GM11168 (cell line): Measurements from ENCODE around the gene PLCL2.

ENCODE experiments used
- in situ Hi-C: fragments of 300-500 bp; cut with MboI; formaldehyde crosslinking; loops from one replicate; pipeline ENCODE4 v1.12.0; 2022; ENCODE audit warnings: low sequenced_read_pairs; ENCODE audit not compliant: unreplicated experiment

Gene PLCL2

GRCh38 chr3:17132286-17133115 is 247.7 kb downstream of the PLCL2 start:
- in situ Hi-C loops, result no loop called here

- in situ Hi-C loops, result no loop called here
These were observed 249.1 kb downstream of the PLCL2 start for GRCh38 chr3:17133632-17134545.

DNA sequence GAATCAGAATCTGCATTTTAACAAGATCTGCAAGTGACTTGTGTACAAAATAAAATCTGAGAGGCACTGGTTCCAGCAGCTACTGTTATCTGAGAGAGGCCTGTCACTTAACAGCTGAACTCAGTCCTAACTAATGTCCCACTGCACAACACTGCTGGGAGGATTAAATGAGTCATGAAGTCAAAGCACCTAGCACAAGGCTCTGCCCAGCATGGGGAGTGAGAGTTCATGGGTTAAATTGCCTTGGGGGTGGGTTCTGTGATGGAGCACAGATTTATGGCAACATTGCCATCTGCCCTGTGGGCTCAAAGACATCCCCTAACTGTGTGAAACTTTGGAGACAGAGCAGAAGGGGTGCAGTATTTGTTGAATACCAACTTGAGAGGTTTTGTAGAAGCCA is 250.9 kb downstream of the PLCL2 start:
- in situ Hi-C loops, result no loop called here

GRCh38 chr3:17136136-17136721 is 251.5 kb downstream of the PLCL2 start:
- in situ Hi-C loops, result no loop called here

- in situ Hi-C loops, result no loop called here
These were observed 252.6 kb downstream of the PLCL2 start for GRCh38 chr3:17137321-17137826.

- in situ Hi-C loops, result no loop called here
These were observed 253.7 kb downstream of the PLCL2 start for GRCh38 chr3:17138246-17139039.
